ENCODE data around the gene MCF2L.

- TF ChIP-seq ESRRG (CRISPR knock-in tag; IDR thresholded peaks at IDR 0.05) (no peak), TOX (CRISPR knock-in tag; IDR thresholded peaks at IDR 0.05; ENCODE audit: borderline replicate concordance) (no peak), RARB (CRISPR knock-in tag; IDR thresholded peaks at IDR 0.05) (no peak), CSDC2 (CRISPR knock-in tag; IDR thresholded peaks at IDR 0.05) (no peak), ISL1 (CRISPR knock-in tag; IDR thresholded peaks at IDR 0.05) (no peak), SNAI2 (CRISPR knock-in tag; IDR thresholded peaks at IDR 0.05) (no peak), ZFP30 (CRISPR knock-in tag; IDR thresholded peaks at IDR 0.05) (no peak), ZNF8 (CRISPR knock-in tag; IDR thresholded peaks at IDR 0.05) (no peak), POU6F1 (CRISPR knock-in tag; IDR thresholded peaks at IDR 0.05; ENCODE audit: borderline replicate concordance, low read depth) (no peak), ZNF70 (CRISPR knock-in tag; IDR thresholded peaks at IDR 0.05) (no peak)
- TF ChIP-seq, protein P1, sequence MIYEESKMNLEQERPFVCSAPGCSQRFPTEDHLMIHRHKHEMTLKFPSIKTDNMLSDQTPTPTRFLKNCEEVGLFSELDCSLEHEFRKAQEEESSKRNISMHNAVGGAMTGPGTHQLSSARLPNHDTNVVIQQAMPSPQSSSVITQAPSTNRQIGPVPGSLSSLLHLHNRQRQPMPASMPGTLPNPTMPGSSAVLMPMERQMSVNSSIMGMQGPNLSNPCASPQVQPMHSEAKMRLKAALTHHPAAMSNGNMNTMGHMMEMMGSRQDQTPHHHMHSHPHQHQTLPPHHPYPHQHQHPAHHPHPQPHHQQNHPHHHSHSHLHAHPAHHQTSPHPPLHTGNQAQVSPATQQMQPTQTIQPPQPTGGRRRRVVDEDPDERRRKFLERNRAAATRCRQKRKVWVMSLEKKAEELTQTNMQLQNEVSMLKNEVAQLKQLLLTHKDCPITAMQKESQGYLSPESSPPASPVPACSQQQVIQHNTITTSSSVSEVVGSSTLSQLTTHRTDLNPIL (CRISPR knock-in tag; IDR thresholded peaks at IDR 0.05; ENCODE audit: low read depth), result no peak
- TF ChIP-seq, protein P2, sequence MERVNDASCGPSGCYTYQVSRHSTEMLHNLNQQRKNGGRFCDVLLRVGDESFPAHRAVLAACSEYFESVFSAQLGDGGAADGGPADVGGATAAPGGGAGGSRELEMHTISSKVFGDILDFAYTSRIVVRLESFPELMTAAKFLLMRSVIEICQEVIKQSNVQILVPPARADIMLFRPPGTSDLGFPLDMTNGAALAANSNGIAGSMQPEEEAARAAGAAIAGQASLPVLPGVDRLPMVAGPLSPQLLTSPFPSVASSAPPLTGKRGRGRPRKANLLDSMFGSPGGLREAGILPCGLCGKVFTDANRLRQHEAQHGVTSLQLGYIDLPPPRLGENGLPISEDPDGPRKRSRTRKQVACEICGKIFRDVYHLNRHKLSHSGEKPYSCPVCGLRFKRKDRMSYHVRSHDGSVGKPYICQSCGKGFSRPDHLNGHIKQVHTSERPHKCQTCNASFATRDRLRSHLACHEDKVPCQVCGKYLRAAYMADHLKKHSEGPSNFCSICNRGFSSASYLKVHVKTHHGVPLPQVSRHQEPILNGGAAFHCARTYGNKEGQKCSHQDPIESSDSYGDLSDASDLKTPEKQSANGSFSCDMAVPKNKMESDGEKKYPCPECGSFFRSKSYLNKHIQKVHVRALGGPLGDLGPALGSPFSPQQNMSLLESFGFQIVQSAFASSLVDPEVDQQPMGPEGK (CRISPR knock-in tag; IDR thresholded peaks at IDR 0.05; ENCODE audit: borderline replicate concordance), result no peak
Observed at GRCh38 chr13:112934078-112934477, 34.9 kb upstream of the MCF2L start.
